SH-SY5Y (cell line): ENCODE data around the gene ATP6V1C2.

Experiments used
- GATA2 ChIP-seq: IDR thresholded peaks from 2 replicates; pipeline ENCODE4 v1.6.1; 2011; ENCODE audit warnings: mild to moderate bottlenecking, low read depth, low read length
- GATA3 ChIP-seq: IDR thresholded peaks from 2 replicates; pipeline ENCODE4 v1.6.1; 2011; ENCODE audit warnings: low read depth, mild to moderate bottlenecking, low read length, moderate library complexity

DNA sequence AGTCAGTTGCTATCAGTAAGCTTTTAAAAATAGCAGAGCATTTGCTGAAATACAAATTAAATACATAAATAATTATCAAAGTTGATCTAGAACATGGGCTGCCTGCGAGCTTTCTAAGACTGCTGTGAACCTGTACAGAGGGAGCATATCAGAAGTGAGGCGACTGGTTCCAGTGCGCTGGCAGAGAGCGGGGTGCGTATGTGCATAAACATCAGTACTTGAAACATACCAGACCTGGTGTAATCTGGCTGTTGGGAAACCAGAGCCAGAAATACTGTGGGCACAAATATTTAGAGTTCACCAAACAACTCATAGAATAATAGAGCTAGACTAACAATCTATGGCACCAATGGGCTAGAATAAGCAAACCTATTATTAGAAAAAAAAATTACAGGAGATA lies 63.8 kb downstream of the ATP6V1C2 start:
- TF ChIP-seq GATA2: 0 out of 2 replicates have a peak, but pooled peaks have one; percentile 16
- TF ChIP-seq GATA3: no peak
